Brain microvascular endothelial cell (primary cell): ENCODE data around the gene ASB18.

Source experiments
- DNase-seq: peaks from one replicate; pipeline ENCODE4 v3.0.0-alpha.2; 2020
- H3K27ac ChIP-seq: fragments of 250-450 bp; sonication (Bioruptor Pico); 2 replicates; pipeline ENCODE4 v1.5.1; 2020; ENCODE audit warnings: mild to moderate bottlenecking, moderate library complexity
- H3K27me3 ChIP-seq: fragments of 250-450 bp; sonication (Bioruptor Pico); replicated peaks from 2 replicates; pipeline ENCODE4 v1.5.1; 2020; ENCODE audit warnings: mild to moderate bottlenecking
- H3K36me3 ChIP-seq: fragments of 250-450 bp; sonication (Bioruptor Pico); replicated peaks from 2 replicates; pipeline ENCODE4 v1.5.1; 2020; ENCODE audit warnings: mild to moderate bottlenecking
- H3K4me3 ChIP-seq: 2 replicates; pipeline ENCODE4 v1.5.1; 2011; ENCODE audit warnings: low read depth, mild to moderate bottlenecking, control low read depth, low read length, moderate library complexity
- in situ Hi-C: cut with HindIII; loops from 2 replicates; pipeline ENCODE4 v1.10.0; 2017; ENCODE audit warnings: low sequenced_read_pairs, low pct_ligation_motif_present
- TF ChIP-seq, protein P1 (sequence below): IDR thresholded peaks from 2 replicates; pipeline ENCODE4 v1.5.1; 2011; ENCODE audit warnings: low read depth, mild to moderate bottlenecking, moderate library complexity, low read length, control low read depth, inconsistent platforms; ENCODE audit errors: missing control alignments

ASB18 gene

DNA sequence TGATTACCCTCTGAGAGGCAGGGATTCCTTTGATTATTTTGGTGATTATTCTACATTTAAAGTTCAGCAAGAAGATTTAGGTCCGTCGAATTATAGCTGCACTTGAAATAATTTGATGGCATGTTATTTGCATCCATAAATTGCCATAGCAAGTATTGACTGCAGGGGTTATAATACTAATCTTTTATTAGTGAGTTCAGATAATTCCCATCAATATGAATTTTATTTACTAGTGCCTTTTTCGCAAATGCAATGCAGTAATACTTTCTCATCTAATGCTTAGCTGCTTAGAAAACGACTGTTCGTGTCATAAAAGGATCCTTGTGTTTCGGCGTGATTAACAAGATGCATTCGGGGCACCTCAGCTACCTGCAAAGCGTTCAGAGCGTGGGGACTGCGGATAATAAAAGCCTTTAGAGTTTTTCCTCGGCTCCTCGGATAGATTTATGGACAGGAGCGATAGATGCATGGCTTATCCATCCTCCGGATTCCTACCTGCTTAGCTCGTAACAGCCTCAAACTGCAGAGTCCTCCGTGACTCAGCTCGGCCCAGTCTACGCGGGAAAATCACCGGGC, 93.5 kb downstream of the ASB18 start:
- in situ Hi-C loops, result no loop called here
- no peak overlapping the region for H3K4me3 ChIP-seq
- no peak for DNase-seq
- TF ChIP-seq, protein P1, sequence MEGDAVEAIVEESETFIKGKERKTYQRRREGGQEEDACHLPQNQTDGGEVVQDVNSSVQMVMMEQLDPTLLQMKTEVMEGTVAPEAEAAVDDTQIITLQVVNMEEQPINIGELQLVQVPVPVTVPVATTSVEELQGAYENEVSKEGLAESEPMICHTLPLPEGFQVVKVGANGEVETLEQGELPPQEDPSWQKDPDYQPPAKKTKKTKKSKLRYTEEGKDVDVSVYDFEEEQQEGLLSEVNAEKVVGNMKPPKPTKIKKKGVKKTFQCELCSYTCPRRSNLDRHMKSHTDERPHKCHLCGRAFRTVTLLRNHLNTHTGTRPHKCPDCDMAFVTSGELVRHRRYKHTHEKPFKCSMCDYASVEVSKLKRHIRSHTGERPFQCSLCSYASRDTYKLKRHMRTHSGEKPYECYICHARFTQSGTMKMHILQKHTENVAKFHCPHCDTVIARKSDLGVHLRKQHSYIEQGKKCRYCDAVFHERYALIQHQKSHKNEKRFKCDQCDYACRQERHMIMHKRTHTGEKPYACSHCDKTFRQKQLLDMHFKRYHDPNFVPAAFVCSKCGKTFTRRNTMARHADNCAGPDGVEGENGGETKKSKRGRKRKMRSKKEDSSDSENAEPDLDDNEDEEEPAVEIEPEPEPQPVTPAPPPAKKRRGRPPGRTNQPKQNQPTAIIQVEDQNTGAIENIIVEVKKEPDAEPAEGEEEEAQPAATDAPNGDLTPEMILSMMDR, result no peak
- no peak overlapping the region for H3K27ac ChIP-seq
- H3K36me3 ChIP-seq, result no peaks in the 10 kb centered on the region
- H3K27me3 ChIP-seq, result peaks cover 38% of the 10 kb centered on the region

DNA sequence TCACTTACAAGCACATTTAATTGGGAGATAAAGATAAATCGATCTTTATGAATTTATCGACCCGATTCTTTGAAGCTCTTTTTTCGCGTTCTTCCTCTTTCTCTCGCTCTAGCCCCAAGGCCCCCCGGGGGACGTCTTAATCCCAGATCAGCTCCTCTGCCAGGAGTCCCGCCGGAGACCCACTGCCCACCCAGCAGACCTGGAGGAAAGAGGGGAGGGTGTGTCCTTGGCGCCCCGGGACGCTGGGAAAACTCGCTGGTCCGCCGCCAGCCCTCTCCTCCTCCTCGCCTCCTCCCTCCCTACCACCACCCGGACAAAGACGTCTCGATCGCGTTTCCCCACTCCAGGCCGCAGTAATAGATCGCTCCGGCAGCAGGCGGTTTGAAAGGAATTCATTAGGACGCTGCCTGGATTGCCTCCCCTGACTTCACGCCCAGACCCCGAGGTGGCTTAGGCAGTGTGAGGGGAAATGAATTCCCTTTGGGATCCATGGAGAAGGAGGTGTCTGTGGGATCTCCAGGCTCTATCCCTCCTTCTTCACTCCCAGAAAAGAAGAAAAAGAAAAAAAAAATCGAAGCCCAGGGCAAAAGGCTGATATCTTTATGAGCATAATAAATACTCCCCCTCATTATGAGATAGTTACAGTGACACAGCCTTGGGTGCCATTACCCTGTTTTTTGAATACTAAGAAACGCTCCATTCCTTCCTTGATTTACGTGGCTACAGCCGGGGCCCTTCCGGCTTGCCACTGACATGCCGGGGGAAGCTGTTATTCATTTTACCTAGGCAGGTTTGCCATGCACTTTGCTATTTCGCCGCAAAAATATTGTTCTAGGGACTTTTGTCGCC, 94.2 kb downstream of the ASB18 start:
- in situ Hi-C loops, result no loop called here
- no peak overlapping the region for H3K27ac ChIP-seq
- TF ChIP-seq, protein P1, result no peak
- peaks cover 38% of the 10 kb centered on the region for H3K27me3 ChIP-seq
- no peak for DNase-seq
- no peak overlapping the region for H3K4me3 ChIP-seq
- H3K36me3 ChIP-seq, result no peaks in the 10 kb centered on the region

DNA sequence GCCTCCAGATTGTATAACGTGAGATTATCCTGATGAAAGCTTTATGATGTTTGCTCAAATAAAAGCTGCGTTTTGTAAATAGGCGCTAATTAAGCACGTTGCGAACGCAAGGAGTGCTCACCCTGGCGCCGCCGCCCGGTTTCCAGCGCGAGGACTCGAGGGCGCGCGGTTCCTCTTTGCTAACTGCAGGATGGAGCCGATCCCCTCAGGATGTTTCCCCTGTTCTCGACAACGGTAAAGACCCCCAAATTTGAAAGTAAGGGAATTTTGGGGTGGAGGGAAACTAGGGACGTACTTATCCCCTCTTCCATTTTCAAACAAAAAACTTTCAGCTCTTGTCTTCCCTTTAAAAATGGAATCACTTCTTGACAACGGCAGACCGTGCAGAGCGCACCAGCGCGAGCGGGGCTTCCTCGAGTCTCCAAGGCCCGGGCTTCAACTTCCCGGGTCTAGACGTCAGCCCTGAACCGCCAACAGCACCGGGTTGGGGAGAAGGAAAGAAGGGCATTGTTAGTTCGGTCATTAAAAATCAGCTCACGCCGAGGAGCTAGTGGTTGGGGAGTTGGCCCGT, 95.0 kb downstream of the ASB18 start:
- Histone ChIP-seq H3K27me3 (peaks cover 40% of the 10 kb centered on the region), H3K36me3 (no peaks in the 10 kb centered on the region), H3K4me3 (no peak overlapping the region), H3K27ac (no peak overlapping the region)
- in situ Hi-C loops, result no loop called here
- DNase-seq, result no peak
- TF ChIP-seq, protein P1, result no peak

DNA sequence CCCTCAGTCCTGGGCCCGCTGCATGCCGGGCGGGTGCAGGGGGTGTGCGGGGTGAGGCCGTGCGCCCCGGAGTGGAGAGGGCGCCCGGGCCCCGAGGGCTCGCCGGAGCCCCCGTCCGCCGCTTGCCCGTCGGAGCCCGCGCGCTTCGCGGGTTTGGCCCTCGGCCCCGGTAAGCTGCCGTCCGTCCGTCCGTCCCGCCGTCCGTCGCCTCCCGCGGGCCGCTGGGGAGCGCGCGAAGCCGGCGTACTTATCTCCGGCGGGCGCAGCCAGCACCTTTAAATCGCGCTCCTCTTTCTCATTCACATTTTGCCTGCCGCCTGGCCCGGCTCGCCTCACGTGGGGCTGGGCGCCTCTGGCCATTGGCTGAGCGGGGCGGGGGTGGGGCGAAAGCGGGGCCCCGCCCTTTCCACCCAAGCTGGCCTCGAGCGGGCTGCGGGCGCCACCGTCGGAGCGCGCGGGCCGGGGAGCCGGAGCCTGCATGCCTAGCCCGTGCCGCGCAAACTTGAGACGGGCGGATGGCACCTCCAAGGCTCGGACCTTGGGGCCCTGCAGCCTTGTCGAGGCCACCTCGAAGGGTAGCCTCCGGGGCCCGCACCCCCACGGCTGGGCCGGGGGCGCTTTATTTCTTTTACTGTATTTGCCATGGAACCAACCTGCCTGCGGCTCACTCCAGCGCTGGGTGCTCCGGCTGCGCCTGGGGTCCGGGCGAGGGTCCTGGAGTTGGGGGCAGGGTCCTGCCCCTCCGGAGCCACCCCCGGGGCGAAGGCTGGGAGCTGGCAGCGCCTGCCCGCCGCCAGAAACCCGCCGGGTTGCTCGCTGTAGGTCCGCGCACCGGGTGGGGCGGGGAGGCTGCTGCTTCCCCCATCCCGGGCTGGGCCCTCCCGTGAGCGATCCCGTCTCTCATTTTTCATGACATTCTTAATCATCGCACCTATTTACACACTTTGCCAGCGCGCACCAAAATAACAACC, 95.8 kb downstream of the ASB18 start, which contains the start of gene GBX2:
TSS of gene GBX2 (minus strand) at position 277 of the 971 bp plus-strand sequence. CDS start 415 bp downstream, outside the sequence.
- Histone ChIP-seq H3K4me3 (peak within 1 kb of the TSS; percentile 57), H3K27me3 (peaks cover 47% of the 10 kb centered on the region), H3K36me3 (no peaks in the 10 kb centered on the region), H3K27ac (no peak within 1 kb of the TSS)
- in situ Hi-C loops, result no loop called here
- peak; percentile 52 for DNase-seq
- TF ChIP-seq, protein P1, result no peak

DNA sequence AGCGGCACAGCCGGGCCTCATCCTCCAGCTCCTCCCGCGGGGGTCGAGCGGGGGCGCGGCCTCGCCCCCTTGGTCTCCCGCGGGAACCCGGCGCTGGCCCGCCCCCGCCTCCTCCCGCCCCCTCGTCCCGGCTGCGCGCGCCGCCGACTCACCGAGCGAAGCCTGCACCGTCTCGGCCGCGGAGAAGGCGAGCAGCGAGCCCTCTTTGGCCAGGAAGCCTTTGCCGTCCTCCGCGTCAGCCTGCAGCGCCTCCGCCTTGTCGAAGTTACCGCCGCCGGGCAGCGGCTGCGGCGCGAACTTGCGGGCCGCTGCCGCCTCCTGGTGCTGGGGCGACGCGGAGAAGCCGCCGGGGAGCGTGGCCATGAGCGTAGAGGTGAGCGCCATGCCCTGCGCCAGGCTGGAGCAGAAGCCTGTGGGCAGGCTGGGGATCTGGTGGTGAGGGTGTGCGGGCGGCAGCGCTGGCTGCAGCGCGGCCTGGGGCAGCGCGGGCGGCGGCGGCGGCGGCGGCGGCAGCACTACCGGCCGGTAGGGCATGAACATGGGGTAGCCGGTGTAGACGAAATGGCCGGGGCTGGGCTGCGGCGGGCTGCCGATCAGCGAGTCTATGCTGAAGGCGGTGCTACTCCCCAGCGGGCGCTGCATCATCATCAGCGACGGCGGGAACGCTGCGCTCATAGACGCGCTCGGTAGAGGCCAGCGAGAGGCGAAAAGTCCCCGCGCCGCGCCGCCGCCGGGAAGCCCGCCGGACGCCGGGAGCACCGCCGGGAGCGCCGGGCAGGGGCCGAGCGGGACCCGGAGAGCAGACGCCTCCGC, 96.7 kb downstream of the ASB18 start:
- DNase-seq, result no peak
- Histone ChIP-seq H3K27ac (peak overlapping the region; percentile 4), H3K4me3 (peak overlapping the region; percentile 57), H3K36me3 (no peaks in the 10 kb centered on the region), H3K27me3 (peaks cover 44% of the 10 kb centered on the region)
- TF ChIP-seq, protein P1, result peak; percentile 20
- in situ Hi-C loops, result no loop called here
